H1 (cell line): ENCODE measurements around the gene PLCL1. TPM values are rescaled to one million over a fixed set of nuclear protein-coding genes. Genes with fewer than 3 reads are reported as not detected.
A peak's percentile ranks its signal among the peaks of the same experiment; 100 is the strongest.

Experiments
- CTCF ChIA-PET: fragments of 300-600 bp; sonication (Branson Sonifier 250); formaldehyde crosslinking; loops from one replicate; lab custom pipeline; 2021; ENCODE audit not compliant: partially characterized antibody; lab: Charles Lee
- POLR2A ChIA-PET: fragments of 300-600 bp; sonication (Branson Sonifier 250); formaldehyde crosslinking; loops from one replicate; lab custom pipeline; 2021; ENCODE audit warnings: inconsistent platforms; ENCODE audit not compliant: partially characterized antibody; lab: Charles Lee
- DNase-seq, 2 experiments: peaks; one replicate each; pipeline versions ENCODE4 v3.0.0 to v3.0.0-alpha.2; 2010 to 2022; ENCODE audit warnings: low spot score in 2 of 2, low read depth in 1 of 2, mixed read lengths in 1 of 2
- FAIRE-seq: peaks from 2 replicates; lab custom pipeline; 2011; peaks lifted over from hg19 to GRCh38; lab: Jason Lieb, UNC
- H2AFZ ChIP-seq: 2 replicates; pipeline ENCODE4 v1.8.1; 2012; ENCODE audit warnings: low read length, inconsistent platforms
- H2AK5ac ChIP-seq: 2 replicates; pipeline ENCODE4 v1.6.1; 2013; ENCODE audit warnings: low read depth, low read length
- H2BK120ac ChIP-seq: replicated peaks from 2 replicates; pipeline ENCODE3; 2013; ENCODE audit warnings: low read depth, low read length, inconsistent platforms
- H2BK12ac ChIP-seq: 2 replicates; pipeline ENCODE4 v1.6.1; 2013; ENCODE audit warnings: low read depth, low read length
- H2BK15ac ChIP-seq: 2 replicates; pipeline ENCODE4 v1.6.1; 2013; ENCODE audit warnings: low read length
- H2BK20ac ChIP-seq: 2 replicates; pipeline ENCODE4 v1.6.1; 2013; ENCODE audit warnings: low read length
- H2BK5ac ChIP-seq: 2 replicates; pipeline ENCODE4 v1.6.1; 2013; ENCODE audit warnings: low read depth, low read length
- H3K14ac ChIP-seq: 2 replicates; pipeline ENCODE4 v1.6.1; 2013; ENCODE audit warnings: inconsistent platforms; ENCODE audit not compliant: insufficient read length
- H3K18ac ChIP-seq: 2 replicates; pipeline ENCODE4 v1.6.1; 2013; ENCODE audit warnings: low read length; ENCODE audit errors: extremely low read depth
- H3K23ac ChIP-seq: 2 replicates; pipeline ENCODE4 v1.6.1; 2013; ENCODE audit warnings: inconsistent platforms; ENCODE audit not compliant: insufficient read length
- H3K23me2 ChIP-seq: 2 replicates; pipeline ENCODE4 v1.6.1; 2013; ENCODE audit warnings: low read depth, low read length
- H3K27ac ChIP-seq: 2 replicates; pipeline ENCODE4 v1.6.1; 2011; ENCODE audit warnings: low read depth, low read length, inconsistent platforms
- H3K27me3 ChIP-seq, 4 experiments: replicated peaks in 1 of 4; 1 replicate in 1 of 4; 2 replicates in 3 of 4; pipeline versions ENCODE4 v1.6.1 to v1.8.1; 2011 to 2013; ENCODE audit warnings: low read length in 3 of 4, mild to moderate bottlenecking in 3 of 4, inconsistent platforms in 2 of 4, mixed read lengths in 2 of 4, moderate library complexity in 1 of 4; ENCODE audit not compliant: control insufficient read depth in 3 of 4, insufficient read depth in 3 of 4; ENCODE audit errors: extremely low read depth in 1 of 4
- H3K36me3 ChIP-seq, 4 experiments: 2 replicates each; pipeline versions ENCODE4 v1.6.1 to v1.8.1; 2011 to 2013; ENCODE audit warnings: mild to moderate bottlenecking in 4 of 4, low read length in 3 of 4, moderate library complexity in 2 of 4, control low read depth in 1 of 4, inconsistent platforms in 1 of 4; ENCODE audit not compliant: insufficient read depth in 4 of 4, control insufficient read depth in 2 of 4
- H3K4ac ChIP-seq: replicated peaks from 2 replicates; pipeline ENCODE3; 2013; ENCODE audit warnings: low read length, low read depth, mixed read lengths, inconsistent platforms; ENCODE audit not compliant: insufficient read length
- H3K4me1 ChIP-seq, 4 experiments: replicated peaks in 1 of 4; 1 replicate in 1 of 4; 2 replicates in 3 of 4; pipeline versions ENCODE4 v1.6.1 to v1.8.1; 2011 to 2013; ENCODE audit warnings: low read length in 3 of 4, inconsistent platforms in 2 of 4, mixed read lengths in 1 of 4; ENCODE audit not compliant: insufficient read depth in 4 of 4, control insufficient read depth in 3 of 4
- H3K4me2 ChIP-seq, 2 experiments: 2 replicates each; pipeline versions ENCODE4 v1.6.1 to v1.8.1; 2011 to 2013; ENCODE audit warnings: low read depth in 2 of 2, low read length in 2 of 2, control low read depth in 1 of 2, inconsistent platforms in 1 of 2, mild to moderate bottlenecking in 1 of 2; ENCODE audit not compliant: insufficient read depth in 1 of 2
- H3K4me3 ChIP-seq, 4 experiments: fragments of 200-600, 300-600 bp in 1 of 4; sonication (generic), shearing (Covaris generic), sonication (Bioruptor Twin) in 1 of 4; 2 replicates each; pipeline versions ENCODE4 v1.5.1 to v1.8.1; 2011 to 2016; ENCODE audit warnings: low read length in 4 of 4, low read depth in 3 of 4, control low read depth in 2 of 4, inconsistent platforms in 2 of 4, mild to moderate bottlenecking in 2 of 4, mixed read lengths in 1 of 4, moderate library complexity in 1 of 4; ENCODE audit not compliant: insufficient read depth in 2 of 4; ENCODE audit errors: extremely low read depth in 1 of 4
- H3K56ac ChIP-seq: replicated peaks from 2 replicates; pipeline ENCODE3; 2013; ENCODE audit warnings: low read depth, mild to moderate bottlenecking, mixed read lengths, low read length, inconsistent platforms; ENCODE audit not compliant: insufficient read length
- H3K79me1 ChIP-seq: 2 replicates; pipeline ENCODE4 v1.6.1; 2013; ENCODE audit warnings: low read depth, low read length, control low read depth
- H3K79me2 ChIP-seq, 2 experiments: 2 replicates each; pipeline versions ENCODE4 v1.6.1 to v1.8.1; 2012 to 2013; ENCODE audit warnings: low read length in 2 of 2, mild to moderate bottlenecking in 2 of 2, inconsistent platforms in 1 of 2; ENCODE audit not compliant: insufficient read depth in 2 of 2, control insufficient read depth in 1 of 2
- H3K9ac ChIP-seq, 4 experiments: replicated peaks in 1 of 4; 1 replicate in 1 of 4; 2 replicates in 3 of 4; pipeline versions ENCODE4 v1.6.1 to v1.8.1; 2011 to 2013; ENCODE audit warnings: low read depth in 3 of 4, low read length in 3 of 4, control low read depth in 2 of 4, mild to moderate bottlenecking in 2 of 4, moderate library complexity in 2 of 4, inconsistent platforms in 1 of 4; ENCODE audit errors: extremely low read depth in 1 of 4
- H3K9me3 ChIP-seq, 2 experiments: 2 replicates each; pipeline versions ENCODE4 v1.6.1 to v1.8.1; 2012 to 2013; ENCODE audit warnings: mild to moderate bottlenecking in 2 of 2, moderate library complexity in 2 of 2, control low read depth in 1 of 2, inconsistent platforms in 1 of 2, low read depth in 1 of 2, low read length in 1 of 2, mixed read lengths in 1 of 2; ENCODE audit not compliant: insufficient read depth in 2 of 2
- H4K20me1 ChIP-seq, 2 experiments: replicated peaks in 1 of 2; 2 replicates each; pipeline versions ENCODE3 to v1.8.1; 2011 to 2013; ENCODE audit warnings: inconsistent platforms in 2 of 2, low read length in 2 of 2, mild to moderate bottlenecking in 1 of 2; ENCODE audit not compliant: insufficient read depth in 2 of 2, control insufficient read depth in 1 of 2
- H4K5ac ChIP-seq: 2 replicates; pipeline ENCODE4 v1.6.1; 2013; ENCODE audit warnings: low read length, low read depth, mixed read lengths, inconsistent platforms; ENCODE audit not compliant: insufficient read length
- H4K8ac ChIP-seq: 2 replicates; pipeline ENCODE4 v1.8.0; 2013; ENCODE audit warnings: mild to moderate bottlenecking, moderate library complexity, low read length, inconsistent platforms; ENCODE audit not compliant: insufficient read depth; ENCODE audit errors: extremely low read depth
- H4K91ac ChIP-seq: replicated peaks from 2 replicates; pipeline ENCODE3; 2013; ENCODE audit warnings: low read length, mixed read lengths, inconsistent platforms; ENCODE audit not compliant: insufficient read length
- ASH2L ChIP-seq: fragments of 200-600, 300-600 bp; sonication (generic); IDR thresholded peaks from one replicate; pipeline ENCODE4 v1.7.1; 2017; ENCODE audit warnings: low read length
- CEBPB ChIP-seq: IDR thresholded peaks from 2 replicates; pipeline ENCODE4 v1.6.1; 2012; ENCODE audit warnings: low read depth, low read length
- CTBP2 ChIP-seq: IDR thresholded peaks from 2 replicates; pipeline ENCODE4 v1.7.0; 2011; ENCODE audit warnings: borderline replicate concordance, mild to moderate bottlenecking, moderate library complexity, mixed read lengths, low read length; ENCODE audit not compliant: insufficient read depth, insufficient read length
- HDAC2 ChIP-seq, 2 experiments: fragments of 300-600 bp in 1 of 2; sonication (generic) in 1 of 2; IDR thresholded peaks; 2 replicates each; pipeline ENCODE4 v1.6.1; 2011 to 2012; ENCODE audit warnings: low read depth in 2 of 2, low read length in 2 of 2, mild to moderate bottlenecking in 2 of 2, moderate library complexity in 2 of 2, borderline replicate concordance in 1 of 2, inconsistent platforms in 1 of 2
- JUND ChIP-seq: IDR thresholded peaks from 2 replicates; pipeline ENCODE4 v1.6.1; 2011; ENCODE audit warnings: mild to moderate bottlenecking, improper control_type of control experiment, low read length
- MAX ChIP-seq: IDR thresholded peaks from 2 replicates; pipeline ENCODE4 v1.6.1; 2012; ENCODE audit warnings: inconsistent platforms
- NANOG ChIP-seq: IDR thresholded peaks from 2 replicates; pipeline ENCODE4 v1.6.1; 2011; ENCODE audit warnings: low read length, low read depth, mild to moderate bottlenecking, inconsistent platforms; ENCODE audit not compliant: insufficient read depth, poor library complexity, severe bottlenecking
- NRF1 ChIP-seq: IDR thresholded peaks from 2 replicates; pipeline ENCODE4 v1.6.1; 2011; ENCODE audit warnings: mild to moderate bottlenecking, low read depth, low read length, improper control_type of control experiment
- PHF8 ChIP-seq: fragments of 200-600 bp; sonication (generic); conservative IDR thresholded peaks from 2 replicates; pipeline ENCODE4 v1.7.1; 2012; ENCODE audit warnings: low read depth, mild to moderate bottlenecking, inconsistent platforms, low read length, moderate library complexity
- POU5F1 ChIP-seq: IDR thresholded peaks from 2 replicates; pipeline ENCODE4 v1.6.1; 2011; ENCODE audit warnings: low read depth, mild to moderate bottlenecking, low read length, moderate library complexity
- TAF1 ChIP-seq: IDR thresholded peaks from 2 replicates; pipeline ENCODE4 v1.6.1; 2011; ENCODE audit warnings: mild to moderate bottlenecking, low read depth, low read length
- YY1 ChIP-seq: IDR thresholded peaks from 2 replicates; pipeline ENCODE4 v1.6.1; 2011; ENCODE audit warnings: low read depth, mild to moderate bottlenecking, low read length
- WGBS, 2 experiments: shearing (Covaris generic) in 1 of 2; methylation state at CpG; one replicate each; pipeline versions ENCODE4 v1.1.6 to v1.1.7; 2013 to 2015; ENCODE audit warnings: low lambda C conversion rate in 2 of 2, mixed read lengths in 2 of 2, inconsistent platforms in 1 of 2, low coverage in 1 of 2, missing lambda C conversion rate in 1 of 2; ENCODE audit not compliant: insufficient replicate concordance in 2 of 2, insufficient coverage in 1 of 2, insufficient read length in 1 of 2; ENCODE audit errors: extremely low coverage in 1 of 2, missing lambda C conversion rate in 1 of 2; 5-methylcytosine and 5-hydroxymethylcytosine counted together
- polyA plus RNA-seq, 7 experiments: library from polyadenylated mRNA; depleted of rRNA in 3 of 7; stranded (reverse) in 5 of 7; unstranded in 2 of 7; fragments of >200 nt in 5 of 7; fragments of 200-250 nt in 2 of 7; gene quantifications; 1 replicate in 5 of 7; 2 replicates in 1 of 7; 4 replicates in 1 of 7; pipeline versions ENCODE4 v1.2.1 to v1.2.3, GENCODE V29; 2011 to 2013; ENCODE audit warnings: missing spikeins in 2 of 7, mixed read lengths in 2 of 7
- total RNA-seq: library from RNA; stranded (reverse); fragmentation: NEBNext Ultra II Directional; extraction: Animal tissue kit (Norgen Biotek cat#: 25700); gene quantifications from 2 replicates; pipeline ENCODE4 v1.2.1, GENCODE V29; 2021

PLCL1 gene
- total and polyA plus RNA-seq, 2 of the 8 experiments (the other 6 are each of a cell fraction or from before 2014, with no cell fraction given) = not detected

GRCh38 chr2:198146346-198146940, 342.1 kb downstream of the PLCL1 start:
- no peaks in the 10 kb centered on the region for H3K79me1 ChIP-seq
- FAIRE-seq (no peak), DNase-seq (no peak)
- WGBS, 2 experiments = 85% methylated on average over 3 of the region's 3 CpGs; no CpG with 5 or more reads in 1 of the 2 experiments
- no peak overlapping the region for H2BK15ac ChIP-seq
- no peak overlapping the region for H2BK5ac ChIP-seq
- no peak overlapping the region for H3K9ac ChIP-seq
- no peak overlapping the region for H2AK5ac ChIP-seq
- no peaks in the 10 kb centered on the region for H3K36me3 ChIP-seq
- no peak overlapping the region for H3K4me3 ChIP-seq
- H3K27ac ChIP-seq = no peak overlapping the region
- ChIA-PET POLR2A (no interaction called here), CTCF (interaction anchor here (0.9 to 1.7 kb wide), 7 partner anchors 10 to 160 kb away, joined by 3 to 8 read pairs (median 5); no protein-coding TSS in a partner anchor)
- no peaks in the 10 kb centered on the region for H4K20me1 ChIP-seq
- no peak overlapping the region for H3K18ac ChIP-seq
- H3K56ac ChIP-seq = no peak overlapping the region
- H3K23ac ChIP-seq = no peak overlapping the region
- H2BK12ac ChIP-seq = no peak overlapping the region
- H4K8ac ChIP-seq = no peak overlapping the region
- no peak overlapping the region for H3K14ac ChIP-seq
- H2AFZ ChIP-seq = 0 out of 2 replicates have a peak overlapping the region, but pooled peaks have one; percentile 17
- no peaks in the 10 kb centered on the region for H3K79me2 ChIP-seq
- H2BK120ac ChIP-seq = no peak overlapping the region
- no peak overlapping the region for H3K4ac ChIP-seq
- no peak overlapping the region for H3K4me2 ChIP-seq
- H4K5ac ChIP-seq = no peak overlapping the region
- H3K27me3 ChIP-seq = no peaks in the 10 kb centered on the region
- H3K23me2 ChIP-seq = no peaks in the 10 kb centered on the region
- no peak overlapping the region for H2BK20ac ChIP-seq
- no peak overlapping the region for H4K91ac ChIP-seq
- no peaks in the 10 kb centered on the region for H3K9me3 ChIP-seq
- TF ChIP-seq YY1 = no peak
- no peak for TF ChIP-seq PHF8
- TF ChIP-seq ASH2L = no peak
- TF ChIP-seq CTBP2 = no peak
- TF ChIP-seq MAX = no peak
- TF ChIP-seq POU5F1 = no peak
- TF ChIP-seq HDAC2 (IDR thresholded peaks at IDR 0.05; ENCODE audit: borderline replicate concordance in 1 of 2, low read depth in 2 of 2, low read length in 2 of 2) = no peak
- no peak for TF ChIP-seq NANOG
- no peak for TF ChIP-seq JUND
- no peak for TF ChIP-seq TAF1
- TF ChIP-seq NRF1 = no peak
- TF ChIP-seq CEBPB = no peak
- H3K4me1 ChIP-seq = no peaks in the 10 kb centered on the region
